ENCODE measurements around the gene MPHOSPH6. TPM values are rescaled to one million over a fixed set of nuclear protein-coding genes. Genes with fewer than 3 reads are reported as not detected.

MPHOSPH6 gene
- total and polyA plus RNA-seq, 2 of the 4 experiments (the other 2 are of a cell fraction) = 5.4 to 15.5 TPM

DNA sequence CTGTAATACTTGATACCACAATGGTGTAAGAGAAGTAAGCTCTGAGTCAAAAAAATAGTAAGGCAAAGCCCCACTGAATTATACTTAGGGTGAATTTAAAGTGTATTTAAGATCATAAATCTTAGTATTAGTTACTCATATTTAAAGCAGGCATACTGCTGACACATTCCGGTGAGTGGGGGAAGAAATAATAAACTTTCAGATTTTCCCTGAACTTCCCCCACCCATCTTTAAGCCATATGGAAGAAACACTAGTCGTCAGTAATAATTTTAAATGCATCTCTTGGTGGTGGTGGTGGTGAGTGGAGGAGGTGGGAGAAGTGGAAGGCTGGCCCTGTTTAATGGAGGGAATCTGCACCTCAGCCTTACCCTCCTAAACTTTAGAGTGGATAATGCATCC, 20.5 kb downstream of the MPHOSPH6 start:
- Histone ChIP-seq H2AK9ac (replicated peaks; ENCODE audit: low read depth, low read length, poor library complexity) (no peak overlapping the region), H3K27me3 (ENCODE audit: control insufficient read depth, insufficient read depth, low read length) (no peaks in the 10 kb centered on the region), H2BK5ac (ENCODE audit: low read depth, low read length, poor library complexity, severe bottlenecking) (no peak overlapping the region), H3K4me3 (ENCODE audit: insufficient read depth, low read depth, low read length) (no peak overlapping the region), H3K4ac (ENCODE audit: low read depth, low read length) (no peak overlapping the region), H4K8ac (ENCODE audit: low read depth in 2 of 2, low read length in 2 of 2) (no peak overlapping the region), H4K91ac (ENCODE audit: insufficient read depth, low read depth, low read length) (no peak overlapping the region), H2BK20ac (ENCODE audit: low read depth, low read length) (no peak overlapping the region), H2AFZ (replicated peaks; ENCODE audit: low read length, poor library complexity) (no peak overlapping the region), H3K36me3 (ENCODE audit: control insufficient read depth, insufficient read depth, low read length) (peaks cover 32% of the 10 kb centered on the region), H3K18ac (ENCODE audit: low read depth, low read length) (no peak overlapping the region), H2BK120ac (ENCODE audit: low read depth, low read length) (no peak overlapping the region), H3K14ac (replicated peaks; ENCODE audit: low read depth, low read length) (no peak overlapping the region), H3K9me3 (ENCODE audit: control insufficient read depth, insufficient read depth, low read length) (no peaks in the 10 kb centered on the region), H2BK15ac (ENCODE audit: low read depth, low read length) (no peak overlapping the region), H3K79me1 (ENCODE audit: low read depth in 1 of 2, low read length in 2 of 2) (peaks cover 11 to 28% of the 10 kb centered on the region in 2 experiments; a peak in 3 of 4 replicates), H4K5ac (ENCODE audit: low read depth, low read length) (no peak overlapping the region), H4K20me1 (ENCODE audit: insufficient read depth, low read length) (0 out of 2 replicates have a peak, but pooled peaks cover 4% of the 10 kb centered on the region), H2AK5ac (ENCODE audit: low read depth, low read length) (no peak overlapping the region), H3K9me1 (ENCODE audit: insufficient read depth, low read length) (peaks cover 8% of the 10 kb centered on the region), H3K23ac (ENCODE audit: low read depth, low read length) (no peak overlapping the region), H3K56ac (ENCODE audit: extremely low read depth, insufficient read depth, low read length) (no peak overlapping the region), H3K4me1 (ENCODE audit: control insufficient read depth, insufficient read depth, low read length) (peaks cover 4% of the 10 kb centered on the region; the same call in 1 of the 2 replicates), H3K4me2 (ENCODE audit: low read depth, low read length) (no peak overlapping the region), H3K9ac (ENCODE audit: low read depth, low read length) (no peak overlapping the region), H3K27ac (ENCODE audit: insufficient read depth, low read length) (no peak overlapping the region)
- BruUV-seq (replicated peaks) = no TSS peak
- TF ChIP-seq, protein P1, sequence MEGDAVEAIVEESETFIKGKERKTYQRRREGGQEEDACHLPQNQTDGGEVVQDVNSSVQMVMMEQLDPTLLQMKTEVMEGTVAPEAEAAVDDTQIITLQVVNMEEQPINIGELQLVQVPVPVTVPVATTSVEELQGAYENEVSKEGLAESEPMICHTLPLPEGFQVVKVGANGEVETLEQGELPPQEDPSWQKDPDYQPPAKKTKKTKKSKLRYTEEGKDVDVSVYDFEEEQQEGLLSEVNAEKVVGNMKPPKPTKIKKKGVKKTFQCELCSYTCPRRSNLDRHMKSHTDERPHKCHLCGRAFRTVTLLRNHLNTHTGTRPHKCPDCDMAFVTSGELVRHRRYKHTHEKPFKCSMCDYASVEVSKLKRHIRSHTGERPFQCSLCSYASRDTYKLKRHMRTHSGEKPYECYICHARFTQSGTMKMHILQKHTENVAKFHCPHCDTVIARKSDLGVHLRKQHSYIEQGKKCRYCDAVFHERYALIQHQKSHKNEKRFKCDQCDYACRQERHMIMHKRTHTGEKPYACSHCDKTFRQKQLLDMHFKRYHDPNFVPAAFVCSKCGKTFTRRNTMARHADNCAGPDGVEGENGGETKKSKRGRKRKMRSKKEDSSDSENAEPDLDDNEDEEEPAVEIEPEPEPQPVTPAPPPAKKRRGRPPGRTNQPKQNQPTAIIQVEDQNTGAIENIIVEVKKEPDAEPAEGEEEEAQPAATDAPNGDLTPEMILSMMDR (conservative IDR thresholded peaks at IDR 0.05; ENCODE audit: low read depth, low read length) = no peak
- TF ChIP-seq, protein P2, sequence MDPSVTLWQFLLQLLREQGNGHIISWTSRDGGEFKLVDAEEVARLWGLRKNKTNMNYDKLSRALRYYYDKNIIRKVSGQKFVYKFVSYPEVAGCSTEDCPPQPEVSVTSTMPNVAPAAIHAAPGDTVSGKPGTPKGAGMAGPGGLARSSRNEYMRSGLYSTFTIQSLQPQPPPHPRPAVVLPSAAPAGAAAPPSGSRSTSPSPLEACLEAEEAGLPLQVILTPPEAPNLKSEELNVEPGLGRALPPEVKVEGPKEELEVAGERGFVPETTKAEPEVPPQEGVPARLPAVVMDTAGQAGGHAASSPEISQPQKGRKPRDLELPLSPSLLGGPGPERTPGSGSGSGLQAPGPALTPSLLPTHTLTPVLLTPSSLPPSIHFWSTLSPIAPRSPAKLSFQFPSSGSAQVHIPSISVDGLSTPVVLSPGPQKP (IDR thresholded peaks at IDR 0.05; ENCODE audit: borderline replicate concordance, low read depth, low read length) = no peak
- TF ChIP-seq MAZ (IDR thresholded peaks at IDR 0.05; ENCODE audit: borderline replicate concordance, low read depth, low read length) (no peak), MXI1 (IDR thresholded peaks at IDR 0.05; ENCODE audit: borderline replicate concordance, low read depth, low read length) (no peak), FOS (IDR thresholded peaks at IDR 0.05; ENCODE audit: low read depth, low read length) (no peak), RAD21 (IDR thresholded peaks at IDR 0.05; ENCODE audit: low read length) (no peak), RCOR1 (IDR thresholded peaks at IDR 0.05; ENCODE audit: insufficient replicate concordance, low read length) (no peak), RFX5 (IDR thresholded peaks at IDR 0.05; ENCODE audit: low read depth, low read length) (no peak)
- WGBS, 2 experiments (ENCODE audit: extremely low coverage in 2 of 2, insufficient read length in 1 of 2) = no CpG with 5 or more reads among the region's 2 CpGs
- CTCF ChIA-PET = no interaction called here
- intact Hi-C loops (cut with micrococcal nuclease) = no loop called here
- dilution Hi-C loops (cut with HindIII; ENCODE audit: low sequenced_read_pairs, unreplicated experiment) = no loop called here
- in situ Hi-C loops (cut with MboI; ENCODE audit: low sequenced_read_pairs) = no loop called here
- POLR2A ChIA-PET (ENCODE audit: unreplicated experiment) = no interaction called here
- ATAC-seq (ENCODE audit: low read depth) (no peak), DNase-seq (peak; percentile 33)

All from IMR-90 (cell line).